Frontal cortex (tissue), 4 donors: ENCODE measurements around the gene RNLS. TPM values are rescaled to one million over a fixed set of nuclear protein-coding genes. Genes with fewer than 3 reads are reported as not detected.
"Not testable (repeated sequence)": the region's sequence is repeated elsewhere in the genome, so short reads cannot be mapped to it uniquely, and the experiment has no call there.

Experiments
- DNase-seq, 2 donors: peaks; one replicate each; pipeline ENCODE4 v3.0.0; 2012; ENCODE audit warnings: low spot score in 2 of 2
- FAIRE-seq: peaks from 2 replicates; lab custom pipeline; 2012; peaks lifted over from hg19 to GRCh38; lab: Jason Lieb, UNC
- total RNA-seq: library from RNA; depleted of rRNA; stranded (reverse); fragments of >200 nt; gene quantifications from one replicate; pipeline ENCODE4 v1.2.3, GENCODE V29; 2014
- donor health status: control.
- donor health status: control.
- donor health status: control.

Gene RNLS
- total RNA-seq, 1 donor from 2014 or later = 1.2 TPM

DNA sequence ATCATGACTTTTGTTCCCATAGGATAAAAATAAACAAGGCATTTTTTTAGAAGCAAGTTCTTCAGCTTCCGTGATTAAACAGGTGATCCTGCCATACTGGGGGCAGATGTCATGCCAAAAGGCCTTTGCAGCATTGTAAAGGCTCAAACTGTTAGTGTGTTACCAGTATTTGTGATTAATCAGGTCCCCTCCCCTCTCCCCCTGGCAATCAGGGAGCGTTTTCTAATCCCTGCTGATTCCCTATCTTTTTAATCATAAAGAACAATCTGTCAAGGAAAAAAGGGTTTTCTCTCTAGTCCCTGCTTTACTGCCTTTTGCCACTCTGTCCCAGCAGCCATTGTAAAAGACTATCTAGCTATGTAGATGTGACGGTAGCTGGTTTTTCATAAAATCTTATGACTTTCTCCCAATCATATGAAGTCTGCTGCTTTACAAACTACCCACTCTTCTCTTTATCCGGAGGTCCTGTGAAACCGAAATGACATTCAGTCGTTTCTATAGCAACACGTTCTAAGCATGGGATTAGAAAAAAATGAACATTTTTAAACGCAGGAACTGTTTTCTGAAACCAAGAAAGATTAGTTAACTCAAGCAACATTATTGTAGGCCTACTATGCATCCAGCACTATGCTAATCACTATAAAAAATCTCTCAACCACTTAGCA, 210.9 kb downstream of the RNLS start:
- no peak for DNase-seq
- FAIRE-seq = no peak

DNA sequence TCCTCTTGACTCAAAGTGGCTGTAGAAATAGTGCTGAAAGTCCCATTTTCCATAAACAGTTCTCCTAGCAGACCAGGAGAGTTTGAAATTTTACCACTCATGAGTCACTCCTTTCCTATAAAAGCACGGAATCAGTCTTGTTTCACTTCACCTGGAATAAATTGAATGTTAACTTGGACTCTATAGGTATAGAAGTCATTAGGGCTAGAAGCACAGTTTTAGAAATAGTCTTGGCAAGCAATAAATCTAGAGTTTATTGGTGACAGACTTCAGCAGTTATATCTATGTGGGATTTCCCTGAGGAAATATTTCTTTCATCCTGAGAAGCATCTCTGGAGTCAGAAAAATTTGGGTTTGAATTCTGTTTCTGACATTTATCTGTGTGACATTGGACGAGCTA, 212.4 kb downstream of the RNLS start:
- FAIRE-seq (no peak), DNase-seq (no peak)

DNA sequence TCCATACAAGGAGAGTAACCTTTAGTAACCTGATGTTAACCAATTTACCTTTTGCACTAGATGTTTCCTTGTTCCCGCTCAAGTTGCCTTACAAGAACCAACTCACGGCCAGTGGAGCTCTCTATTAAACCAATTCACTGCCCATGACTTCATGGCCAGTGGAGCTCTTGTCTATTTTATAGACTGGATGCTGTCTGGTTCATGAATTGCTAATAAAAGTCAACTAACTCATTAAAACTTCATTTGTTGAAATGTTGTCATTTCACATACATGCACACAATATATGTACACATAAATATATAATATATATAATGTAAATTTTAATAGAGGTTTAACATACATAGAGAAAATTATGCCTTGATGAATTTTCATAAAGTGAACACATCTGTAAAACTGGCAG, 216.3 kb downstream of the RNLS start:
- no peak for DNase-seq
- FAIRE-seq = no peak

DNA sequence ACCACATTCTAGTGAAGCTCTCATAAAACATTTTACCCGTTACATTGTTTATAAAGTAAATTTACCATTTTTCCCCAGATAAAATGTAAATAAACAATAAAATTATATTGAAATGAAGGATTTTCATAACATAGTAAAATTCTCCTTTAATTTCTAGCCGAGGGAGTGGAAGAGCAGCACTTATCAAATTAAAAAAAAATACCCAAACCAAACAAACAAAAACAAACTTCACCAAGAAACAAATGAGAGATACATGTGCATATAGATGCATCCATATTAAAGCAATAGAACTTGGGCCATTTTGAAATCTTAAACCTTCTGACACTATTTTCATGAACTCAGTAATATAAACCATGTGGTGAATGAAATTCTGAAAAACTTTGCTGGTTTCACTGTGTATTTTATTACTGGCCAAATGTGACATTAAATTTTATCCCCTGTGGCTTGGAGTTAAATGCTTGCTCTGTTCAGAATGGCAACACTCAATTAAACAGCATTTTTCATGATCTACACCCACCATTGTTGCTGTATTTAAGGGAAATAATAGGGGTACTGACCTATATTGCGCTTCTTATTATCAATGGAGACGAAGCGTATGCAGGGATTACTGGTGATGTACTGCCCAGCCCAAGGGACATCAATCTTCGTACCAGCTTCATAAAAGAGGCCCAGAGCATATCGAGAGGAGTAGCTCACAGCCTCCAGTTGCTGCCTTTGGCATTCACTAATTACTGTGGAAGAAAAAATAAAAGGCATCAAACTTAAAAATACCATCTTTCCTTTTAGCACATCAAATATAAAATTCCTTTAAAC, 220.9 kb downstream of the RNLS start:
- DNase-seq (no peak), FAIRE-seq (no peak)

DNA sequence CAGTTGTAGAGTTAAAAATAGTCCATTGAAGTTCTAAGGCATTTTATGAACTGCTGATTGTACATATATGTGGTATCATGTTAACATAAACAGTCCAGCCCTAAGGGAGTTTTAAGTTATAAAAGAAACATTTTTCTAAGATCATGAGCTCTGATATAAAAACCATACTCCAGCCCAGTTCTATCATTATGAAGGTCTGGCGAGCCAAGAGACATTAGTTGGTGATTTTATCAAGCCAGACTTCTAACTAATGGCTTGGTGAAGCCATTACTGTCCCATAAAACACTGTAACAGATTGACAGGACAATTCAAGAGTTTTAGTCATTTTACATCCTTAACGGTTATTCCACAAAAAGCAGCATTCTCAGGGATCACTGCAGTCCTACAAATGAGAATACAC, 221.6 kb downstream of the RNLS start:
- DNase-seq (no peak), FAIRE-seq (no peak)

DNA sequence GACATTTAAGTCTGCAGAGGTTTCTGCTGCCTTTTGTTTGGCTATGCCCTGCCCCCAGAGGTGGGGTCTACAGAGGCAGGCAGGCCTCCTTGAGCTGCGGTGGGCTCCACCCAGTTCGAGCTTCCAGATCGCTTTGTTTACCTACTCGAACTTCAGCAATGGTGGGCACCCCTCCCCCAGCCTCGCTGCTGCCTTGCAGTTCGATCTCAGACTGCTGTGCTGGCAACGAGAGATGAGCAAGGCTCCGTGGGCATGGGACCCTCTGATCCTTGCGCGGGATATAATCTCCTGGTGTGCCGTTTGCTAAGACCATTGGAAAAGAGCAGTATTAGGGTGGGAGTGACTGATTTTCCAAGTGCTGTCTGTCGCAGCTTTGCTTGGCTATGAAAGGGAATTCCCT, 227.4 kb downstream of the RNLS start:
- not testable (repeated sequence) for FAIRE-seq, DNase-seq

DNA sequence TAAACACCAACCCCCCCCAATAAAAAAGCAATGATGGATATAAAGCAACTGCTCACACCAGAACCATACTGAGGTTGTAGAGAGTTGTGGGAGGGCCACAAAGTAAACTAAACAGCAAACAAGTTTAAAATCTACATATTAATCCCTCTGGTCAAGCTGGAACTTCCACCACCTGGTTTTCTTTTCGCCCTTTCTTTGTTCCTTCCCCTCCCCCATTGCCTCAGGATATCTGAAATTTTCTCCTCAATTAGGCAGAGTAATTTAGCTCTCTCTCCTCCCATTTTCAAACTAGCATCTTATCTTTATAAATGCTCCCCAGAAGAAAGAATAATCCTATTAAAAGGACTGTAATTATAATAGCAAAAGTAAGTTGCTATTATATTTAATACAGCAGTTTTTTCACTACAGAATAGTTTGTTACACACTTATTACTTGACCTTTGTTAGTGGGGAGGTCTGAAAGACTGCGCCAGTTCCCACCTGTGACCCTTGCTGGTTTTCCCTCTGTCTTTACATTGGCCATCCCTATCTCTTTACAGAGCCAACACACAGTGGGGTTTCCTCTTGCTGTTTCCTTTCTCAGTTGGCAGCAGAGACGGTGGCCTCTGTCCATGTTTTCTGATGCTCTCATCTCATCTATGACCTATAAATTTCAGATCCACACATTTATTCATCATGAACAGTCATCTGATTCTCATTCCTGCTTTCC, 235.4 kb downstream of the RNLS start:
- FAIRE-seq = no peak
- DNase-seq = no peak

DNA sequence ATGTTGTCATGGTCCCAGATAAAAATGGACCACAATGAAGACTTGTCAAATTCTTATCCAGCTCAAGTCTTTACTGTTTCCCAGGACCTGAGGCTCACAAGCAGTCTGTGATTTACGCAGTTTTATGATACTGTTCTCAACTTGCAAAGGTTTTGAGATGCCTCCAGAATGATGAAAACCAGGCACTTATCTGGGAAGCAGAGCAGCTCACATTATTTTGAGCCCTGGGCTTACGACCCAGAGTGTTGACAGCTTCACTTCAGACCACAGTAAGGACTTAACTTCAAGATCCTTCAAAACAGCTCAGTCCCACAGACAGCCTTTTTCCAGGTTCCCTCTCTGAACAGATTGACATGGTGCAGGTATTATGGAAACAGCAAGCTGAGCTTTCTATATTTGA, 236.1 kb downstream of the RNLS start:
- DNase-seq (no peak), FAIRE-seq (no peak)

DNA sequence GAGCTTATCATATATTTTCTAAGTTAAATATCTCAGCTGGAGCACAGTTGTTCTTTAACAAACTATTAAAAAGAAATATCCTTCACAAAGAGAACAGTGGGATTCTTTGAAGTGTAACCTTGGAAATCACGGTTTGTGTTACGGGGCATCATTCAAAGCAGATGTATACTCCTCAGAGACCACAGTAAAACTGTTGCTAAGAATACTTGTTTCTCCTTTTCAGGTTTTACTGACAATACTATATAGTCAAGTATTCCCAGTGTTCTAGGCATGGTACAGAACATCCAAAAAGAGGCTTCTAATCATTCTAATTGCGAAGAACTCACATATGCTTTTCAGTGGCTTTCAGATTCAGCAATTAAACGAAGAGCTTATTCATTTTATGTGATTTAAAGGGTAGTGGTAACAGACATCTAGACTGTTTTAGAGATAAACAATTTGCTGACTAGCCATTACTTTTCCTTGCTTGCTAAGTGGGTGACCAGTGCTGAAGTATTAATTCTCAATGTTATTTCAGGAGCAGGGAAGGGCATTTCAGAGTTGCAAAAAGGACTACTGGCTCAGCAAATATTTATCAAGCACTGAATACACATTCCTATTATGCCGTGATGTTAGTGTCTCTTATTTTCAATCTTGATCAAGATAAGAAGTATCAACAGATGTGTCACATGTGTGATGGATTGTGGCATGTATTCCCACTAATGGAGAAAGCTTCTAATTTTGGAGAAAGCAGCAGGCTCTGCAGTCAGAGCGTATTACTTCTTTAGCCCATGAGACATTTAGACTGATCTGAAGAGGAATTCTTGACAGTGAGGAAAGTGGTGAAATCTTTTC, 236.8 kb downstream of the RNLS start:
- DNase-seq (no peak), FAIRE-seq (no peak)

DNA sequence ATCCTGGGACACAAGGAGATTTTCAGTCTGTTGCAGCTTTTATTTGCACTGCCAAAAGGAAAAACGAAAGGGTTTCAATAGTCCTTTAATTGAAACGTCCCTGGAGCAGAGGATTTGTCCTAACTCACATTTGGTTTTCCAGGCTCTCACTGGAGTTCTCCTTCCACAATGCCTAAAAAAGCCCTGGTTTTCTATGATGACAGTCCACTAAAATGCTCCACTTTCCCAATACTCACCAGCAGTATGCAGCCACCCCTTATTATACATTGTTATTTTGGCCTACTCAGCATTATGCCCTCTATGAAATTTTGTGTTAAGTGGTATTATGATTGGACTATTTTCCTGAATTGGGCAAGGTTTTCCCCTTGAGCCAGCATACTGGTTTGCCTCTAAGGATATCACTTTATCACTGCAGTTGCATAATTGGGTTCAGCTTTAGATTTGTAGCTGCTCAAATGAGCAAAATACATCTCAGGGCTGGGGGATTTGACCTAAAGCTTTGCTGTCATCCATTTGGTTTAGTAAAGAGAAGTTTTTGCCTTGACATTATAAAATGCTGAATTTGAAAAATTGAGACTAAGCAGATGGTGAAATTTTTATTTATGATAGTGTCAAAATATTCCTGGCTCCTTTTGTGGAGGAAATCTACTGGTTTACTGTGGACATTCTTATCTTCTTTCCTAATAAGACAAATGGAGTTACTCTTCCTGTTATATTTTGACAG, 239.2 kb downstream of the RNLS start:
- no peak for FAIRE-seq
- DNase-seq = no peak

DNA sequence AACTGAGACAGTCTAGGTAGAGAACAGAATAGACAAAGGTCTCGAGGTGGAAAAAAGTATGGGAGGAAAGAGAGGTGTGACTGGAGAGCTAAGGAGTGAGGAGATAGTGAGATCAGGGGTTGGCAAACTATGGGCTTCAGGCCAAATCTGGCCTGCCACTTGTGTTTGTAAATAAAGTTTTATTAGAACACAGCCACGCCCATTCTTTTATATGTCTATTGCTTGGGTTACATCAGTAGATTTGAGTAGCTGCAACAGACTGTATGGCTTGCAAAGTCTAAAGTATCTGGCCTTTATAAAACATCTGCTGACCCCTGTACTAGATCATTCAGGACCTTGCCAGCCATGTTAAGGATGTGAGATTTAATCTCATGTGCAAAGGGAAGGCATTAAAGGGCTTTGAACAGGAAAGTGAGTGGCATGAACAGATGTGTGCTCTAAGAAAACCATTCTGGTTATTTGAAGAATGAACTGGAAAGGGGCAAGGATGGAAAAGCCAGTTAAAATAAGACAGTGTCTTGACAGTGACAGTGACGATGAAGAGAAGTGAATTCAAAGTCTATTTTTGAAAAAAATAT, 240.3 kb downstream of the RNLS start:
- FAIRE-seq = no peak
- no peak for DNase-seq

DNA sequence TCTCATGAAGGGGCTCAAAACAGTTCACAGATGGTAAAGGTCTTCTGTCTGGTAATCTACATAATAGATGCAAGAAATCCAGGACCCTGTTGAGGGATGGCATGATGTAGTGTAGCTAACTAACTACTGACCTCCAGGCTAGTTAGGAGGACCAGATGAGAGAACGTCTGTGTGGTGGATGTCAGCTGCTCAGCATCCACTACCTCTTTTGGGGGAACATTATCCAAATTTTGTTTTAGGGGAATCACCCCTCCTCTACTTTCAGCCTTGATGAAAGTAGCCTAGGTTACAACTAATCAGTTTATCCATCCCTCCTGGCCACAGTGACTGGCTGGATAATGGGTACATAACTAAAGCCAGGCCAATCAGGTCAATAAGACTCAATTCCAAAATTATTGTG, 246.0 kb downstream of the RNLS start:
- DNase-seq (no peak), FAIRE-seq (no peak)

DNA sequence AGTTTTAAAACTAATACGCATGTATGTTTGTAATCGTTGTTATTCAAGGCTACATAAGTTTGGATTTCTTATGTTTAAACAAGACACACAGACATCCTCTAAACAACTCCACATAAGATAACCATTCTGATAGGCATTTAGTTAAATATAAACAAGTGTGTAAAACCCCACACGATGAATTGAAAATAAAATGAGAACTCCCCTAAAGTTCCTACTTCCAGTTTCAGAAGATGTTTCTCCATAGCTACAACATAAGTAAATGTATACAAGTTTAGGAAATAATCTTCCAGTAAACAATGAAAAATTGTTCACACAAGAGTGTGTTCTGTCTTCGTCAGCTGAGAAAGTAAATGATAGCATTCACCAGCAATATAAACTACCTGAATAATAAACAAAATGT, 246.8 kb downstream of the RNLS start:
- FAIRE-seq (no peak), DNase-seq (no peak)

DNA sequence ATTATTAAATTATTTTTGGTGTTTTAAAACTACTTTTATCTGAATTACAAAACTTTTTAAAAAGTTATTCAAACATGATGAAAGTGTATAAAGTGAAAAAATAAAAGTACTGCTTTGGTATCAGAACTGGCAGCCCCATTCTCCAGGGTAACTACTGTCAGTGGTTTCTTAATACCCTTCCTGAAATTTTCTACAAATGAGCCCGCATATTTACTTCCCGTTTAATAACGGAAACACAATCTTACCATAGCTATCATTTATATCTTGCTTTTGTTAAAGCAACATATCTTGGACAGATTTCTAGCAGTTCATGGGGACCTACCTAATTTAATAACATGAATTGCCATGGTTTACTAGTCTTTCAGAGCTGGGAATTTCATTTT, 249.9 kb downstream of the RNLS start:
- FAIRE-seq = no peak
- no peak for DNase-seq

DNA sequence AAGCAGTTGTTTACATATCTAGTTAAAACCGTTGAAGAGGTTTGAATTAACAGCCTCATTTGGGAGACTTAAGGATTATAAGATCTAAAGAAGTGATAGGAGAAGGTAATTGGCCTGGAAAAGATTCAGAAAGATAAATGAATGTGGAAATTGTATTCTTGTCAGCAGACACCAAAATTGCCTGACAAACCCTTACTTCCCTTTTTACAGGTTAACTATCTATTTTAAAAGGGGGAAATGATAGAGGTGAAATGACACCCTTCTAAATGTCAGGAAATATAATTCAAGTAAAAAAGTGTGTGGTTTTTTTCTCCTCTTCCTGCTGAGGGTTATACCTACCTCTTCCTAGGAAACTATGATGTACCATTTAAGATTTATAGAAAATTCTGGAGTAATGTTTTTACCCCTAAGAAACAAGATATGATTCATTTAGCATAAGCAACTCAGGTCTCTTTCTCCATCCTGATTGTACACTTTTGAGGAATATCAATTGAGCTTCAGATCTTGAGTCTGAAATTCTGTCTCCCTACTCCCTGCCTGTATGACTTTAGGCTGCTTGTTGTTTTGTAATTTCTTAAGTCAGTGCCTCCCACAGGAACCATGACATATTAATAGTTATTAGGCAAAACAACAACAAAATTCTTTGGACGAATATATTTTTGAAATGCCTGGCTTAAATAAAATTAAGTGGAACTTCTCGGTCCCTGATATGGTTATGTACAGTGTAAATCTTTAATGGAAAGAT, 250.4 kb downstream of the RNLS start:
- DNase-seq = no peak
- FAIRE-seq = no peak

DNA sequence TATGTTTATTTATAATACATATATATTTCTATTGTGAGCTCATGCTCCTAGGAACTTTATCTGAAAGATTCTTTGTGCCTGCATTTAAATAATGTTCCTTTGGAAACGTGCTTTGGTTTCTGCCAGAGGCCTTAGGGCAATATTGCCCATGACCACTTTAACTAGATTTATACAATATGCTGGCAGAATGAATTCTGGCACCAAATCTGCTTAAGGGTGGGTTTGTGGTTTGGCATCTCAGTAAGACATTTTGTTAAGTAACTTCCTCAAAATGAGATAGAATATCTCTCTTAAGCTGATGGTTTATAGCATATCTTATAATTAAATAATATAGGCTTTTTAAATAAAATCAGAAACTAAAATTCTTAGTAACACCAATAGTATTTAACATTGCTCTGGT, 252.9 kb downstream of the RNLS start:
- DNase-seq (no peak), FAIRE-seq (no peak)

DNA sequence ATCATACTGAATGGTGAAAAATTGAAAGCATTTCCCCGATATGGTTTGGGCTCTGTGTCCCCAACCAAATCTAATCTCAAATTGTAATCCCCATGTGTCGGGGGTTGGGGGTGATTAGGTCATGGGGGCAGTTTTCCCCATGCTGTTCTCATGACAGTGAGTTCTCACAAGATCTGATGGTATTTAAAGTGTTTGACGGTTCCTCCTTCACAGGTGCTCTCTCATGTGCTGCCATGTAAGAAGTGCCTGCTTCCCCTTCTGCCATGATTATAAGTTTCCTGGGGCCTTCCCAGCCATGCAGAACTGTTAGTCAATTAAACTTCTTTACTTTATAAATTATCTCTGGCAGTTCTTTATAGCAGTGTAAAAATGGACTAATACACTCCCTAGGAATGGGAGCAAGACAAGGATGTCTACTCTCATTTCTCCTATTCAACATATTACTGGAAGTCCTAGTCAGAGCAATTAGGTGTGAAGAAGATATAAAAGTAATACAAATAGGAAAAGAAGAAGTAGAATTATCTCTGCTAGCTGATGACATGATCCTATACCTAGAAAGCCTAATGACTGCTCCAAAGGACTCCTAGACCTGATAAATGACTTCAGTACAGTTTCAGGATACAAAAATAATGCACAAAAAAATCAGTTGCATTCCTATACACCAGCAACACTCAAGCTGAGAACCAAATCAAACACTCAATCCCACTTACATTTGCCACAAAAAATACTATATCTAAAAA, 260.6 kb downstream of the RNLS start:
- no peak for FAIRE-seq
- DNase-seq = no peak

DNA sequence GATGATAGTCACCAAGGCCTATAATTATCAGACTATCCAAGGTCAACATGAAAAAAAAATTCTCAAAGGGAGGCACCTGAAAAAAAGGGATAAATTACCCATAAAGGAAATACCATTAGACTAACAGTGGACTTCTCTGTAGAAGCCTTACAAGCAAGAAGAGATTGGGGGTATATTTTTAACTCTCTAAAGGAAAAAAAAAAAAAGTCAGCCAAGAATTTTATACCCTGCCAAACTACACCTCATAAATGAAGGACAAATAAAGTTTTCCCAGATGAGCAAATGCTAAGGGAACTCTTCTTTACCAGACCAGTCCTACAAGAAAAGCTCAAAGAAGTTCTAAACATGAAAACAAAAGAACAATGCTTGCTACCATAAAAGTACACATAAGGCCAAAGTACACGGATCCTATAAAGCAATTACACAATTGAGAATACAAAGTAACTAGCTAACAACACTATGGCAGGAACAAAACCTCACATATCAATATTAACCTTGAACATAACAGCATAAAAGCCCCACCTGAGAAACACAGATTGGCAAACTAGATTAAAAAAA, 263.1 kb downstream of the RNLS start:
- no peak for FAIRE-seq
- DNase-seq = no peak
